GM12865 (cell line): ENCODE measurements around the gene FNIP1.

Experiments
- DNase-seq: peaks from one replicate; pipeline ENCODE4 v3.0.0; 2010; ENCODE audit warnings: low read depth
- H3K4me3 ChIP-seq: 2 replicates; pipeline ENCODE4 v1.5.1; 2011; ENCODE audit warnings: mild to moderate bottlenecking, low read depth, low read length, control low read depth
- TF ChIP-seq, protein P1 (sequence below): IDR thresholded peaks from 2 replicates; pipeline ENCODE4 v1.5.1; 2011; ENCODE audit warnings: low read length, control low read depth, low read depth, inconsistent platforms; ENCODE audit not compliant: insufficient read depth; ENCODE audit errors: missing control alignments

FNIP1 gene

DNA sequence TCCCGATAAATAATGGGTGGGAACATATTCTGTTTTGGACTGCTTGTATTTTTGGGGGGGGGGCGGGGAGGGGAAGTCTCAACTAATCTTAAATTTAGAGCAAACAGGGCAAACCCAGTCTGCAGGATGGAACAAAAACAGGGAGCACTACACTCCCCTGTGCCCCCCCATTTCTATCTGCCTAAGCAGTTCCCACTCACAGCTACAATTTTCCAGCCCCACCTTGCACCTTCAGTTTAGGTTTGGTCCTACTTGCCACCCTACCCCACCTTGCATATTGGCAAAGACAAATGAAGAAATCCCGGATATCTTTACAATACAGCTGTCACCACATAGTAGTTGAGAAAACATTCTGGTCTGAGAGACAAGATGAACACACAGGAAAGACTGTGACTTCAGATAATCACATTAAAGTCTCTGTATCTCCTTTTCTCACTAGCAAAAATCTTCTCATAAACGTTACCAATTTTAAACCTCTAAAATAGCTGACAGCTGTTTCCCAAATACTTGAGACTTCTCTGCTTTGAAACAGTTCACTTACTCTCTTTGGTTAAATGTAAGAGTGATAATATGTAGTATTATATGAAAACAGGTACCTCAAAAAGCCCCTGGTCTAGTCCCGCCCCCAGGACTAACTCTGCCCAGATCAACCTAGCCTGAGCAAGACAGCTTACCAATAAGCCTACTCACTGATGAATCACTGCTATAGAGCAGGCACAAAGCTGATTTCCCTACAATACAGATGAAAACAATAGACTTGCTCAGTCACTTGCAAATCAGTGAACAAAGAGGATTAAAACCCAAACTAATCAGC is 156.6 kb downstream of the FNIP1 start:
- DNase-seq, result peak; percentile 42
- no peak overlapping the region for H3K4me3 ChIP-seq
- TF ChIP-seq, protein P1, sequence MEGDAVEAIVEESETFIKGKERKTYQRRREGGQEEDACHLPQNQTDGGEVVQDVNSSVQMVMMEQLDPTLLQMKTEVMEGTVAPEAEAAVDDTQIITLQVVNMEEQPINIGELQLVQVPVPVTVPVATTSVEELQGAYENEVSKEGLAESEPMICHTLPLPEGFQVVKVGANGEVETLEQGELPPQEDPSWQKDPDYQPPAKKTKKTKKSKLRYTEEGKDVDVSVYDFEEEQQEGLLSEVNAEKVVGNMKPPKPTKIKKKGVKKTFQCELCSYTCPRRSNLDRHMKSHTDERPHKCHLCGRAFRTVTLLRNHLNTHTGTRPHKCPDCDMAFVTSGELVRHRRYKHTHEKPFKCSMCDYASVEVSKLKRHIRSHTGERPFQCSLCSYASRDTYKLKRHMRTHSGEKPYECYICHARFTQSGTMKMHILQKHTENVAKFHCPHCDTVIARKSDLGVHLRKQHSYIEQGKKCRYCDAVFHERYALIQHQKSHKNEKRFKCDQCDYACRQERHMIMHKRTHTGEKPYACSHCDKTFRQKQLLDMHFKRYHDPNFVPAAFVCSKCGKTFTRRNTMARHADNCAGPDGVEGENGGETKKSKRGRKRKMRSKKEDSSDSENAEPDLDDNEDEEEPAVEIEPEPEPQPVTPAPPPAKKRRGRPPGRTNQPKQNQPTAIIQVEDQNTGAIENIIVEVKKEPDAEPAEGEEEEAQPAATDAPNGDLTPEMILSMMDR, result no peak

DNA sequence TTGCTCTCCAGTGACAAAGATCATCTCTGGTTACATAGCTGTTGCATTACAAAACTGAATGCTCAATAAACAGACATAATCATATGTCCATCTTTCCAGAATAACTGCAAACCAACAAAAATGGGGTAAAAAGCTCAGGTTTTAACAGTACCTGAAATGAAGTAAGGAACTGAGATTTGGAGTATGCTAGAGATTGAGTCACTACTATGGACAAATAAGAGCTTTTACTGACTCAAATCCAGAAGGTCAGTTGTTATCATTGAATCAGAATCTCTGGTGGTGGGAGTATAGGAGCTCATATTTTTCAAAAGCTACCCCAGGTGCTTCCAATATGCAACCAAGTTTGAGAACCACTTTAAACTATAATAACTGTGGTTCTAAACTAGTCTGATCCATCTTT is 157.7 kb downstream of the FNIP1 start:
- no peak overlapping the region for H3K4me3 ChIP-seq
- TF ChIP-seq, protein P1, result no peak
- DNase-seq, result no peak

DNA sequence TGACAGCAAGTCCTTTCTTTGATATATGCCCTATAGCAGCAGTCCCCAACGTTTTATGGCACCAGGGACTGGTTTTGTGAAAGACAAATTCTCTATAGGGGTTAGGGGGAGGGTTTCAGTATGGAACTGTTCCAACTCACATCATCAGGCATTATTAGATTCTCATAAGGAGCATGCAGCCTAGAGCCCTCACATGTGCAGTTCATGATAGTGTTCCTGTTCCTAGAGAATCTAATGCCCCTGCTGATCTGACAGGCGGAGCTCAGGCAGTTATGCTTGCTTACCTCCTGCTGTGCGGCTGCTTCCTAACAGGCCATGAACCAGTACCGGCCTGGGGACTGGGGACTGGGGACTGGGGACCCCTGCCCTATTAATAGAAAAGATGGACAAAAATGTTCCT is 159.1 kb downstream of the FNIP1 start:
- TF ChIP-seq, protein P1, result no peak
- H3K4me3 ChIP-seq, result no peak overlapping the region
- DNase-seq, result no peak

DNA sequence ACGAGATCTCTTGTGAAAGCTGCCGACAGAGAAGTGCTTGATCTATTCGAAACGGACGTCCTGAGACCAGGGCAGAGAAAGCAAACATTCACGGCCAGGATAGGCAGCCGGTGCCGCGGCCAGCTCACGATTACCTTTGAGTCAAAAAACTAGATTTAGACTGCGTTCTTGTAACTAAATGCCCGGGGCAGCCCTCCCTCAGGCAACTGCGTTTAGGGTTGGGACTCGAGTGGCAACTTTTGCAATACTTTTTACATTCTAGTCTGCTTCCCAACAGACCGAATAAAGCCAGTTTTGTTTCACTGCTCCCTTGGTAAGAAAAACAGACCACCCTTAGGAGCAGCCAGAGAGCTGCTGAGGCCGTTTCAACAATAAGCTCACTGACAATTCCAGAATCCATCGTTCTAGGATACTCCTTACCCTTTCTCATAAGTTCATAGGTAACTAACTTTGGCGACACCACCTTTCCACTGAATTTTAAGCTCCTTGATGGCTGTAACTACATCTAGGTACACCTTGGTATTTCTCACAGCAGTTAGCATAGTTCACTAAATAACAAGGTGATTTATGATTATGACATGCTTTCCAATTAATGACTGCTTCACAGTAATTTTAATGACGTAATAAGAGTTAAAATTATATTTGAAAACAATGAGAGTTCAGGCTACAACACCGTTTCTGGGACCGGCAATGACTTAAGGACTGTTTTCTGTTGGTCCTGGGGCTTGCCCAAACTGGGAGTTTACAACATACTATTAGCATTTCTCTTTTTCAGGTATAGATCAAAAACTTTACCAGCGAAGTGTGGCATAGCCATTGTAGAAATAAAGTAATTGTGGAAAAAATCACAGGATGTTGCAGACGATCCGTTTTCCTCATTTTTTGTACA is 160.9 kb downstream of the FNIP1 start:
- TF ChIP-seq, protein P1, result no peak
- DNase-seq, result peak; percentile 62
- peak overlapping the region; percentile 67 for H3K4me3 ChIP-seq

DNA sequence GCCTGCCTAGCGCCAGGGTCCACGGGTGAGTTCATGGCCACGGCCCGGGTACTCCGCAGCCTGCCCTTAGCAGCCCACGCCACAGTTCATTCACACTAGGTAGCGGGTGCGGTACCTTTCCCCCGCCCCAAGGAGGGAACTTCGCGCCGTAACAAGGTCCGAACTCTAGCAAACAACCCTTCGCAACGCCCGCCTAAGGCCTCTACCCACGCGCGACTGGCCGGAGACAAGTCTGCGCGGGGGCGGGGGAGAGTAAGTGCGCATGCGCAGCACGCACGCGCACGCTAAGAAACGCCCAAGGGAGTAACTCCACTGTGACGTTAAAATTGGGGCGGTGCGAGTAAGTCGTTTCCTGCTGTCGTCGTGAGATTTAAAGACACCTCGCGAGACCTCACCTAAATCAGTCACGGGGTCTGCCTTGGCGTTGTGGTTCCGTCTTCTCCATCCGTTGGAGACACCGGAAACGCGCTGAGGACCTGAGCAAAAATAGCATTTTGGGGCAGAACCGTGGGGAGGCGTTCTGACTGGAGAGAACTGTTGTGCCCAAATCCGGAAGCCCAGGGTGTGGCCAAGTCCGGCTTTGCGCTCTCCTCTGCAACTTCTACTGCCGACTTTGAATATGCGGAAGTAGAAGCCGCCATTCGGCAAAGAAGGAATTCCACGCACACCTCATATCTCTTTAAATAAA is 161.7 kb downstream of the FNIP1 start, which contains the start of gene RAPGEF6:
Gene RAPGEF6, minus strand, starts transcription at position 234 of the 688 bp plus-strand sequence. Its CDS starts 199 bp downstream, at position 35.
- peak within 1 kb of the TSS; percentile 81 for H3K4me3 ChIP-seq
- peak; percentile 100 for DNase-seq
- TF ChIP-seq, protein P1, result peak; percentile 0

DNA sequence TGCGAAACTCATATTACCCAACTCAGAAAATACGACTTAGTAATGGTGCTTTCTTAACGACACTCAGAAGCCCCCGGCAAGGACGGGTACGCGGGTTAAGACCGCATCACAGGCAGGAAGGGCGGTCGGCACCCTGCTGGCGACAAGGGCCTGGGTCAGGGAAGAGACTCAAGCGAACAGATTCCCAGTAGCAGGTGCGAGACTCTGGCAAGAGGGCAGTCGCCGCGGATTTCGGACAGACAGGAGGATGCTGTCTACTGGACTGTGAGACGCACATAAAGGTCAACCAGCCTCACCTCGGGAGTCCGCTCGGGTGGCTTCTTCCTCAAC is 162.2 kb downstream of the FNIP1 start:
- TF ChIP-seq, protein P1, result peak; percentile 18
- DNase-seq, result peak; percentile 78
- peak overlapping the region; percentile 81 for H3K4me3 ChIP-seq
